ENCODE results near the gene ZNF263. TPM values are rescaled to one million over a fixed set of nuclear protein-coding genes. Genes with fewer than 3 reads are reported as not detected.

ZNF263 gene
- total and polyA plus RNA-seq, 2 of the 13 experiments (the other 11 are each of a cell fraction or from before 2014, with no cell fraction given): 10.2 to 41.2 TPM

GRCh38 chr16:3274490-3274889, 8.8 kb upstream of the ZNF263 start (continued):
- TF ChIP-seq TSC22D2 (CRISPR knock-in tag; IDR thresholded peaks at IDR 0.05; ENCODE audit: borderline replicate concordance): peak; percentile 22; the same call in 1 of the 2 replicates
- TF ChIP-seq ZNF614 (CRISPR knock-in tag; IDR thresholded peaks at IDR 0.05; ENCODE audit: borderline replicate concordance): peak; percentile 26; the same call in 1 of the 2 replicates
- TF ChIP-seq ZNF710 (CRISPR knock-in tag; IDR thresholded peaks at IDR 0.05; ENCODE audit: borderline replicate concordance): no peak
- 0 out of 2 replicates have a peak, but pooled peaks have one; percentile 6 for TF ChIP-seq MAFF (IDR thresholded peaks at IDR 0.05; ENCODE audit: low read depth, low read length)
- no peak for TF ChIP-seq TP53 (CRISPR knock-in tag; conservative IDR thresholded peaks at IDR 0.05)
- 0 out of 2 replicates have a peak, but pooled peaks have one; percentile 21 for TF ChIP-seq POGZ (CRISPR knock-in tag; IDR thresholded peaks at IDR 0.05)
- TF ChIP-seq RBFOX2 (IDR thresholded peaks at IDR 0.05; ENCODE audit: low read depth, low read length): peak; percentile 55
- no peak for TF ChIP-seq HOXA9 (CRISPR knock-in tag; IDR thresholded peaks at IDR 0.05; ENCODE audit: borderline replicate concordance)
- TF ChIP-seq TAF1 (CRISPR knock-in tag; IDR thresholded peaks at IDR 0.05): peak; percentile 57
- 0 out of 2 replicates have a peak, but pooled peaks have one; percentile 15 for TF ChIP-seq PAXIP1 (CRISPR knock-in tag; conservative IDR thresholded peaks at IDR 0.05)
- TF ChIP-seq HOXA5 (CRISPR knock-in tag; IDR thresholded peaks at IDR 0.05): no peak
- TF ChIP-seq IRF2 (CRISPR knock-in tag; IDR thresholded peaks at IDR 0.05): 0 out of 2 replicates have a peak, but pooled peaks have one; percentile 15
- no peak for TF ChIP-seq ZNF691 (CRISPR knock-in tag; IDR thresholded peaks at IDR 0.05; ENCODE audit: borderline replicate concordance, low read depth)
- 0 out of 2 replicates have a peak, but pooled peaks have one; percentile 47 for TF ChIP-seq NAIF1 (CRISPR knock-in tag; IDR thresholded peaks at IDR 0.05; ENCODE audit: borderline replicate concordance)
- TF ChIP-seq HINFP (CRISPR knock-in tag; IDR thresholded peaks at IDR 0.05; ENCODE audit: low read depth): 0 out of 2 replicates have a peak, but pooled peaks have one; percentile 10
- no peak for TF ChIP-seq HES4 (CRISPR knock-in tag; IDR thresholded peaks at IDR 0.05; ENCODE audit: borderline replicate concordance)
- peak; percentile 76; the same call in 1 of the 2 replicates for TF ChIP-seq ZSCAN30 (CRISPR knock-in tag; IDR thresholded peaks at IDR 0.05)
- TF ChIP-seq LCORL (IDR thresholded peaks at IDR 0.05): no peak
- TF ChIP-seq LCORL (CRISPR knock-in tag; IDR thresholded peaks at IDR 0.05): peak; percentile 30; the same call in 1 of the 2 replicates
- TF ChIP-seq ATF7-NPFF (CRISPR knock-in tag; IDR thresholded peaks at IDR 0.05; ENCODE audit: low read depth): no peak
- TF ChIP-seq THAP11 (CRISPR knock-in tag; IDR thresholded peaks at IDR 0.05): peak; percentile 49; the same call in 1 of the 2 replicates

Measured in HepG2 (cell line).